Kidney glomerular epithelial cell (primary cell): Measurements from ENCODE around the gene ZNF282.
"Not testable (repeated sequence)": the region's sequence is repeated elsewhere in the genome, so short reads cannot be mapped to it uniquely, and the experiment has no call there.

Source experiments
- DNase-seq: peaks from one replicate; lab custom pipeline; 2025; lab: John Stamatoyannopoulos, UW

Gene ZNF282

GRCh38 chr7:149256568-149256967, 61.2 kb downstream of the ZNF282 start:
- no peak for DNase-seq

GRCh38 chr7:149257146-149257545, 61.8 kb downstream of the ZNF282 start:
- no peak for DNase-seq

- no peak for DNase-seq
Observed at GRCh38 chr7:149261316-149261828, 66.0 kb downstream of the ZNF282 start.

- peak; percentile 90 for DNase-seq
Observed at GRCh38 chr7:149261829-149262617, 66.7 kb downstream of the ZNF282 start, which contains the start of gene ZNF783. Gene ZNF783 (plus strand): TSS chr7:149262196. CDS start chr7:149262334, 138 bp downstream.

- no peak for DNase-seq
Observed at GRCh38 chr7:149266451-149266850, 71.1 kb downstream of the ZNF282 start.

- DNase-seq, result no peak
Observed at GRCh38 chr7:149267733-149268132, 72.4 kb downstream of the ZNF282 start.

GRCh38 chr7:149274424-149274823, 79.1 kb downstream of the ZNF282 start:
- not testable (repeated sequence) for DNase-seq
